ENCODE results near the gene COG5. TPM values are rescaled to one million over a fixed set of nuclear protein-coding genes. Genes with fewer than 3 reads are reported as not detected.
"Not testable (repeated sequence)": the region's sequence is repeated elsewhere in the genome, so short reads cannot be mapped to it uniquely, and the experiment has no call there.

COG5 gene
- total RNA-seq, 1 donor from 2014 or later = 39.1 TPM

DNA sequence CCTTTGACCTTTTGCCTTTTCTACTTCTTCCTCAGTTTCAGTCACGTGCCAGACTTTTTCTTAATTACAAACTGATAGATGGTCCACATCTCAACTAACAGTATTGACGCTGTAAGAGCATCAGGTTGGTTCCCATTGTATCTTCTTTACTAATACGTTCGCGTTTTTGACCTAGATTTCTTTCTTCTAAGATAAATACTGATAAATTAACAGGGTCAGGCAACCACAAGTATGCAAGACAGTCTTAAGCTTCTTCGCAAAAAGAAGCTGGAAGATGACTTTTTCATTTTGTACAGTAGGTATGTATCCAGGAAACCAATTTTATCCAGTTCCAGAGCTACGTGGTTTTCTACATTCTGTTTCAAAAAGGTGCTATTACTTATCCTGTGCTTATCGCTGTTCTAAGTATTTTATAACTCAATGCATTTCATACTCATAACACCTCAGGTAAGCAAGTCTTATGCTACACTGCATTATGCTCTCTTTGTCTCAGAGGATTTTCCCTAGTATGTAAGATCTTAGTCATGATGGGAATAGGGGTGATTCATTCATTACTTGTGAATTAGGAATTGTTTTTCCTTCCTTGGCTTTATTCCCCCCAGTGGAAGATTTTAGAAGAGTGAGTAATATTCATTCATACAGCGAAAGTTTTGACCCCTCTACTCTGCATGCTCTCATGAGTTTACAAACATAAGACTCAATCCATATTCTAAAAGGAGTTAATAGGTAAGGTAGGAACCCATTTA is 1.0 kb upstream of the COG5 start:
- H3K36me3 Mint-ChIP-seq (ENCODE audit: low read depth) = peaks cover 16% of the 10 kb centered on the region

DNA sequence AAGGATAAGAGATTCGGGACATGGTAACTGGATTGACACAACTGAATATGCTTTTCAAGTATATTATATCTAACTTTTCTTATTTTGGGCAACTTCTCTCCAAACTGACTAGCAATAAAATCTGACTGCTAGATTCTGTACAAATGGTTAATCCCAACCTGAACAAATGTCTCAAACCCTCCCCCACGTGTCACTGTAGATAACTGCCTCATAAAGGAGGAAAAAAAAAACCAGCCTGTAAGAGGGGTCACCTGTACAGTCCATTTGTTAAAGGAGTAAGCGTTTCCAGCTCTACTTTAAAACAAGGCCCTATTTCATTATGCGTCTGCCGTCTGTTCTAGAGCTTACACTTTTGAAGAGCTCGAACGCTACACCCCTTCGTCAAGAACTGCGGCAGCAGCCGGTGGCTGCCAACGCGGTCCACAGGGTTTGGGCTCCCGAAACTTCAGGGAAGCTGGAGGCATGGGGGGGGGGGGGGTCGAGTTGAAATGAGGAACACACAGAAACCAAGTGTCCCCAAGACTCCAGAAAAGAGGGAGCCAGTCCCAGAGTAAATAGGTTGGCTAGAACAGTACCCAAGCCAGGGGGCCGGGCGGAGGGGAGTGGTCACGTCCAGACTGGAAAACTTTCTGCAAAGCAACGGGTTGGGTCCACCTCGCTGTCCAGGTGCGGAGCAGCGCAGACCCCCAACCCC is 492 bp downstream of the COG5 start:
- Mint-ChIP-seq H3K4me1 (ENCODE audit: low read depth) (peaks cover 63% of the 10 kb centered on the region), H3K36me3 (ENCODE audit: low read depth) (peaks cover 12% of the 10 kb centered on the region), H3K9me3 (no peaks in the 10 kb centered on the region), H3K27me3 (ENCODE audit: insufficient read depth) (no peaks in the 10 kb centered on the region), H3K4me3 (peak overlapping the region; percentile 89), H3K27ac (peak overlapping the region; percentile 88)
- DNase-seq (ENCODE audit: low spot score) = no peak
- intact Hi-C loops (cut with micrococcal nuclease) = loop anchor here (1.0 to 10.0 kb wide), 9 partner anchors 17 to 1009 kb away; partner anchors contain the start of genes BCAP29, DLD and PIK3CG

More for the DNA sequence above, 1.0 kb upstream of the COG5 start:
- H3K4me3 Mint-ChIP-seq = peak overlapping the region; percentile 89
- H3K9me3 Mint-ChIP-seq = no peaks in the 10 kb centered on the region
- no peak for DNase-seq (ENCODE audit: low spot score)
- intact Hi-C loops (cut with micrococcal nuclease) = loop anchor here (1.0 to 10.0 kb wide), 6 partner anchors 250 to 1008 kb away; partner anchors contain the start of genes HBP1, PIK3CG and PNPLA8
- H3K27ac Mint-ChIP-seq = peak overlapping the region; percentile 93
- H3K27me3 Mint-ChIP-seq (ENCODE audit: insufficient read depth) = no peaks in the 10 kb centered on the region
- H3K4me1 Mint-ChIP-seq (ENCODE audit: low read depth) = peaks cover 54% of the 10 kb centered on the region

DNA sequence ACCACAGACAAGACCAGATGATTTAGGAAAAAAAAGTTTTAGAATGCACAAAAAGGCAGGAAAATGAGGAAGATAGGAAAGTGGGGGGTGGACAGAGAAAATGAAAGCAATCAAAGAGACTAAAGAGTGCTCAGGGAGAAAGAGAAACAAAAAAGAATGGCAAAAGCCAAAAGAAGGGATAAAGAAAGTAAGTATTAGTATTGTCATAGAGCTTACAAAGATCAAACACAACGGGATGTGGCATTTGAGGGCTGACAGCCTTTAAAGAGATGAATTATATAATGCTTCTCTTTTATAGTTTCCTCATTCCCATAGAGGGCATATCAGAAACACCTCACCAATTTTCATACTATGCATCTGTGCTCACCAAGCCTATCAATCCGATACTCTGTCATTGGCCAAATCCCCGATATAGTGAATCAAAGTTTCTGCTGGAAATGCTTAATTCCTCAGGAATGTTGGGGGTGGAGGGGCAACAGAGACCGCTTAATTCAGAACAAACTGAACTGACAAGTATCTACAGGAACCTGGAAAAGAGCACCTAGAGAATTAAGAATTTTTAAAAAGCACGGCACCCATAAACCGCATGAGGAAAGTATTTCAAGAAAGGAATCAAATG is 2.7 kb downstream of the COG5 start:
- Mint-ChIP-seq H3K9me3 (no peaks in the 10 kb centered on the region), H3K4me1 (ENCODE audit: low read depth) (peaks cover 66% of the 10 kb centered on the region), H3K27me3 (ENCODE audit: insufficient read depth) (no peaks in the 10 kb centered on the region), H3K4me3 (peak overlapping the region; percentile 89), H3K27ac (peak overlapping the region; percentile 67), H3K36me3 (ENCODE audit: low read depth) (peaks cover 17% of the 10 kb centered on the region)
- intact Hi-C loops (cut with micrococcal nuclease) = loop anchor here (1.0 to 10.0 kb wide), 5 partner anchors 9 to 1011 kb away; partner anchors contain the start of gene PIK3CG
- peak; percentile 17 for DNase-seq (ENCODE audit: low spot score)

DNA sequence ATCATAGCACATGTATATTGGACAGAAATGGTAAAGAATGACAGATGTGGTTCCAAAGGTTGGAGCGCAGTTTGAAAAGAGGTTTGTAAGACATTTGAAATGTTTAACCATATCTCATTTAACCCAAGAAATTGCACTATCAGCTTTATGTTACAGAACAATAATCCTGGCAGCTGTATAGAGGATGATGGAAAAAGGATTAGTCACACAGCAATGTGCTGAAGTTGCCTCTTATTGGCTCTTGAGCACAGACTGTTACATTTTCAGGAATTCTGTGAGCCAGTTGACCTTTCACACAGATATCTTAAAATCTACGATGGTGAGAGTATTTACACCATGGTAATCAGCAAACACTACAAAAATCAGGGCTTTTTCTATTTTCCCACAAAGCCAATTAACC is 3.9 kb downstream of the COG5 start:
- Mint-ChIP-seq H3K27me3 (ENCODE audit: insufficient read depth) (no peaks in the 10 kb centered on the region), H3K4me1 (ENCODE audit: low read depth) (peaks cover 64% of the 10 kb centered on the region), H3K36me3 (ENCODE audit: low read depth) (peaks cover 20% of the 10 kb centered on the region), H3K27ac (no peak overlapping the region), H3K4me3 (peak overlapping the region; percentile 89), H3K9me3 (no peaks in the 10 kb centered on the region)
- intact Hi-C loops (cut with micrococcal nuclease) = loop anchor here (1.0 to 10.0 kb wide), 5 partner anchors 8 to 1012 kb away; partner anchors contain the start of gene PIK3CG
- no peak for DNase-seq (ENCODE audit: low spot score)

DNA sequence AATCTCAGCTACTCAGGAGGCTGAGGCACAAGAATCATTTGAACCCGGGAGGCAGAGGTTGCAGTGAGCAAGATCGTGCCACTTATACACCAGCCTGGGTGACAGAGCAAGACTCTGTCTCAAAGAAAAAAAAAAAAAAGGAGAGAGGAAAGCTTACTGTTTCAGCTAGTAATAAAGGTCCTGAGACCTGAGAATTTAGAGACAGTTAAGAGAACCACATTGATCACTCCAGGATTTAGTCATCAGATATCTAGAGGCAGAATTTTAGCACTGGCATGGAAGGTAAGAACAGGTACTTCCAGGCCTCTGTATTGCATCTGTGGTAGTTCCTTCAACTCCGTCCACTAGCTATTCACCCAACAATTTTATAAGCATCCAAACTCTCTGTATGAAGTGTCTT is 7.8 kb downstream of the COG5 start:
- peaks cover 46% of the 10 kb centered on the region for H3K4me1 Mint-ChIP-seq (ENCODE audit: low read depth)
- H3K36me3 Mint-ChIP-seq (ENCODE audit: low read depth) = peaks cover 32% of the 10 kb centered on the region
- no peaks in the 10 kb centered on the region for H3K27me3 Mint-ChIP-seq (ENCODE audit: insufficient read depth)
- no peak overlapping the region for H3K4me3 Mint-ChIP-seq
- intact Hi-C loops (cut with micrococcal nuclease) = no loop called here
- H3K9me3 Mint-ChIP-seq = no peaks in the 10 kb centered on the region
- H3K27ac Mint-ChIP-seq = no peak overlapping the region
- no peak for DNase-seq (ENCODE audit: low spot score)

DNA sequence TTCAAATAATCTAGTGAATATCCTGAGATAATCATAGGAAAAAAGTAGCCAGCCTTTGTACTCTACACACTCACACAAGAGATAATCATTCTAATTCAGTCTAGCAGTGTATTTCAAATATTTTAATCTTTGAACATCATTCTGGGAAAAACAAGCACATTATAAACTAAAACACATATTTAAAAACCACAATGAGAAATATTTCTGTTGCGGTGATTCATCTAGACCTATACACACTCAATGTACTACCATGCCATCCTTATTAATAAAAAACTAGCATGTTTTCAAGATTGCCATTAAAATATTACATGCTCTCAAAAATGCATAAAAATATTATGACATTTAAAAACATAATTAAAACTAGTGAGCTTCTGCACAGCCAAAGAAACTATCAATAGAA is 11.8 kb downstream of the COG5 start:
- Mint-ChIP-seq H3K27me3 (ENCODE audit: insufficient read depth) (no peaks in the 10 kb centered on the region), H3K9me3 (peaks cover 5% of the 10 kb centered on the region), H3K36me3 (ENCODE audit: low read depth) (peaks cover 51% of the 10 kb centered on the region), H3K4me3 (no peak overlapping the region), H3K27ac (no peak overlapping the region), H3K4me1 (ENCODE audit: low read depth) (peaks cover 26% of the 10 kb centered on the region)
- intact Hi-C loops (cut with micrococcal nuclease) = loop anchor here (1.0 kb wide), 1 partner anchor 8 kb away; no protein-coding TSS in a partner anchor
- DNase-seq (ENCODE audit: low spot score) = no peak

DNA sequence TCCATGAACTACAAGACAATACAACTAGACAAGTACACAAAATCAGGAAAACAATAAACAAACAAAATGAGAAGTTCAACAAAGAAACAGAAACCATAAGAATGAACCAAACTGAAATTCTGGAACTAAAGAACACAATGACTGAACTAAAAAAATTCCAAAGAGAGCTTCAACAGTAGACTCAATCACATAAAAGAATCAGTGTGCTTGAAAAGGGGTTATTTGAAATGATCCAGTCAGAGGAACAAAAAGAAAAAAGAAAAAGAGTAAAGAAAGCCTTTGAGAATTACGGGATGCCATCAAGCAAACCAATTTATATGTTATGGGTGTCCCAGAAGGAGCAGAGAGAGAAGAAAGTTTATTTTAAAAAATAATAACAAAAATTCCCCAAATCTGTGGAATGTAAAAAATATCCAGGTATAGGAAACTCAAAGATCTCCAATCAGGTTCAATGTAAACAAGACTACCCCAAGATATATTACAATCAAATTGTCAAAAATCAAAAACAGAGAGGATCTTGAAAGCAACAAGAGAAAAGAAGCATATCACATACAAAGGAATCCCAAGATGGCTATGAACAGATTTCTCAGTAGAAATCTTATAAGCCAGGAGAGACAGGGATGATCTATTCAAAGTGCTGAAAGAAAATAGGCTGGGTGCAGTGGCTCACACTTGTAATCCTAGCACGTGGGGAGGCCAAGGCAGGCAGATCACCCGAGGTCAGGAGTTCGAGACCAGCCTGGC is 18.7 kb downstream of the COG5 start:
- Mint-ChIP-seq H3K27ac (no peak overlapping the region), H3K4me3 (no peak overlapping the region), H3K27me3 (ENCODE audit: insufficient read depth) (no peaks in the 10 kb centered on the region), H3K36me3 (ENCODE audit: low read depth) (peaks cover 50% of the 10 kb centered on the region), H3K4me1 (ENCODE audit: low read depth) (no peaks in the 10 kb centered on the region), H3K9me3 (peaks cover 28% of the 10 kb centered on the region)
- no peak for DNase-seq (ENCODE audit: low spot score)
- intact Hi-C loops (cut with micrococcal nuclease) = no loop called here

DNA sequence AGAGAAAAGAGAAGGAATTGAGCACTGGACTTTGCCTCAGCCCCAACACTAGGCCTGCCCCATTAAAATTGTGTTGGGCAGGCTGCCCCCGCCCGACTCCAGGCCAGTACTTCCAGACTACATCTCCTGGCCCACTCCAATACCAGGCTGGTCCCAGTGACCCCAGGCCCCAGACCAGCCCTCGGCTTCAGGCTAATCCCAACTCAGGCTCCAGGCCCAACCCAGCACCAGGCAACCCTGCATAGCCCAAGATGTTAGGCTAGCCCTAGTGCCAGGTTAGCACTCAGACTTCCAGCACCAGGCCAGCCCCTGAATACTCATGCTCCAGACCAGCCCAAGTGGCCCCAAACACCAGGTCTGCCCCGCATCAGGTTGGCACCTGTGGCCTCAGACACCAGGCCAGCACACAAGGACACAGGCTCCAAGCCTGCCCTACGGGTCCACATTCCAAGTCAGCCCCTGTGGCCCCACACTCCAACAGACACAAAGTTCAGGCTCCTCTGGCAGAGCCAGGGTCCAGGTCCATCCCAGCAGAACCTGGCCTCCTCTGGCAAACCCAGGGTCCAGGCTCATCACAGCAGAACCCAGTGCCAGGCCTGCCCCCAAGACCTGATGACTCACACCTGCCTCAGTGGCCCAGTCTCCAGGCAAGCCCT is 20.3 kb downstream of the COG5 start:
- Mint-ChIP-seq H3K36me3 (ENCODE audit: low read depth) (peaks cover 51% of the 10 kb centered on the region), H3K4me1 (ENCODE audit: low read depth) (no peaks in the 10 kb centered on the region), H3K27me3 (ENCODE audit: insufficient read depth) (no peaks in the 10 kb centered on the region), H3K4me3 (no peak overlapping the region), H3K27ac (no peak overlapping the region), H3K9me3 (peaks cover 28% of the 10 kb centered on the region)
- intact Hi-C loops (cut with micrococcal nuclease) = no loop called here
- no peak for DNase-seq (ENCODE audit: low spot score)

DNA sequence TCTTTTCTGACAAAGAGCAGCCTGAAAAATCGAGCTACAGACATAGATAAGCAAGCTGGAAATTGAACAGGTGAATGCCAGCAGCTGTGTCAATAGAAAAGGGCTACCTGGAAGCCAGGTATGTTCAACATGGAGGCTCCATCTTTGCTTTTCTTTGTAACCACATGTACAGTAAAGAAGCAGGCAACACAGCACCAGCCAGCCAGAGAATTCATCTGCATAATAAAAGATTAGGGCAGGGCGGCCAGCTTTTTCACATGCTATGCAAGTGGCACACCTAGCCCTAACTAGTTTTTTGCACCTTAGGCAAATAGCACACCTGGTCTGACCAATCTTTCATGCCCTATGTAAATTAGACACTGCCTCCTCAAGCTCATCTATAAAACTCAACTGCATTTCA is 25.7 kb downstream of the COG5 start:
- Mint-ChIP-seq H3K36me3 (ENCODE audit: low read depth) (peaks cover 38% of the 10 kb centered on the region), H3K9me3 (peaks cover 10% of the 10 kb centered on the region), H3K27ac (no peak overlapping the region), H3K4me3 (no peak overlapping the region), H3K27me3 (ENCODE audit: insufficient read depth) (no peaks in the 10 kb centered on the region), H3K4me1 (ENCODE audit: low read depth) (peaks cover 16% of the 10 kb centered on the region)
- intact Hi-C loops (cut with micrococcal nuclease) = no loop called here
- no peak for DNase-seq (ENCODE audit: low spot score)

DNA sequence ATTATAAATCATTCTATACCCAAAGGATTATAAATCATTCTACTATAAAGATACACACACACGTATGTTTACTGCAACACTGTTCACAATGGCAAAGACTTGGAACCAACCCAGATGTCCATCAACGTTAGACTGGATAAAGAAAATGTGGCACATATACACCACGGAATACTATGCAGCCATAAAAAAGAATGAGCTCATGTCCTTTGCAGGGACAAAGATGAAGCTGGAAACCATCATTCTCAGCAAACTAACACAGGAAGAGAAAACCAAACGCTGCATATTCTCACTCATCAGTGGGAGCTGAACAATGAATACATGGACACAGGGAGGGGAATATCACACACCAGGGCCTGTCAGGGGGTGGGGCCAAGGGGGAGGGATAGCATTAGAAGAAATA is 26.5 kb downstream of the COG5 start:
- peaks cover 36% of the 10 kb centered on the region for H3K36me3 Mint-ChIP-seq (ENCODE audit: low read depth)
- DNase-seq (ENCODE audit: low spot score); intact Hi-C loops (cut with micrococcal nuclease); H3K27me3 Mint-ChIP-seq (ENCODE audit: insufficient read depth); H3K27ac Mint-ChIP-seq; H3K4me3 Mint-ChIP-seq: not testable (repeated sequence)
- peaks cover 20% of the 10 kb centered on the region for H3K4me1 Mint-ChIP-seq (ENCODE audit: low read depth)
- H3K9me3 Mint-ChIP-seq = peaks cover 10% of the 10 kb centered on the region

DNA sequence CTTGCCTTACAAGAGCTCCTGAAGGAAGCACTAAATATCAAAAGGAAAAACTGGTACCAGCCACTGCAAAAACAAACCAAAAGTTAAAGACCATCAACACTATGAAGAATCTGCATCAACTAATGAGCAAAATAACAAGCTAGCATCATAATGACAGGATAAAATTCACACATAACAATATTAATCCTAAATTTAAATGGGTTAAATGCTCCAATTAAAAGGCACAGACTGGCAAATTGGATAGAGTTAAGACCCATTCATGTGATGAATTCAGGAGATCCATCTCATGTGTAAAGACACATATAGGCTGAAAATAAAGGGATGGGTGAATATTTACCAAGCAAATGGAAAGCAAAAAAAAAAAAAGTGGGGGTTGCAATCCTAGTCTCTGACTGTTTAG is 29.6 kb downstream of the COG5 start:
- intact Hi-C loops (cut with micrococcal nuclease) = no loop called here
- Mint-ChIP-seq H3K4me1 (ENCODE audit: low read depth) (peaks cover 20% of the 10 kb centered on the region), H3K27ac (no peak overlapping the region), H3K36me3 (ENCODE audit: low read depth) (peaks cover 30% of the 10 kb centered on the region), H3K9me3 (peaks cover 10% of the 10 kb centered on the region), H3K4me3 (no peak overlapping the region), H3K27me3 (ENCODE audit: insufficient read depth) (no peaks in the 10 kb centered on the region)
- DNase-seq (ENCODE audit: low spot score) = no peak

DNA sequence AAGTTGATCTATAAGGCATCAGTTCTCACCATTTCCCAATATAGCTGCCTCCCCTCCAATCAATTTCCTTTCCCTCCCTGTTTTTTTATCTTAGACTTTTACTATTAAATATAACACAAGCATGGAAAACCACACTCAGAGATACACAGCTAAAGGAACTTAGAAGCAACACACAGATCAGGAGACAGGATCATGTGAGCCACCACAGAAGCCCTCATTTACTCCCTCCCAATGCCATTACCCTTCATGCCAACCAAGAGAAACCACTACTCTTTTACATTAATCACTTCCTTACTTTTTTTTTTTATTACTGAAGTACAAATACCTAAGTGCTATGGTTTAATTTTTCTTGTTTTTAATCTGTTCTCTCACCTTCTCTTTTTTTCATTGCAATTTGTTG is 33.0 kb downstream of the COG5 start:
- peaks cover 23% of the 10 kb centered on the region for H3K4me1 Mint-ChIP-seq (ENCODE audit: low read depth)
- H3K27me3 Mint-ChIP-seq (ENCODE audit: insufficient read depth) = no peaks in the 10 kb centered on the region
- DNase-seq (ENCODE audit: low spot score) = no peak
- H3K9me3 Mint-ChIP-seq = peaks cover 10% of the 10 kb centered on the region
- H3K27ac Mint-ChIP-seq = no peak overlapping the region
- intact Hi-C loops (cut with micrococcal nuclease) = no loop called here
- no peak overlapping the region for H3K4me3 Mint-ChIP-seq
- H3K36me3 Mint-ChIP-seq (ENCODE audit: low read depth) = peaks cover 30% of the 10 kb centered on the region

Data from activated T-helper 1 cell treated with anti-CD3 and anti-CD28 coated beads, Interleukin-12 subunit alpha, Interleukin-12 subunit beta, Interleukin-2, Interleukin-4 antibody, amounts not matched to agents 30 ng/mL and 10 ng/mL and 1 ng/mL, durations not matched to agents 14 hours and 24 hours and 36 hours (primary cell).